ENCODE results near the gene UPK3BL1. TPM values are rescaled to one million over a fixed set of nuclear protein-coding genes. Genes with fewer than 3 reads are reported as not detected.

The UPK3BL1 gene
- total RNA-seq (2022; extraction: Qiagen RNA extraction; ENCODE audit: low read depth), result 5.6 to 14.5 TPM (median 11.7 TPM) in 5 replicates

GRCh38 chr7:102642691-102643090, at the start of gene UPK3BL1:
TSS of gene UPK3BL1 (minus strand) at chr7:102642791. CDS start at chr7:102642741, 50 bp downstream.

GRCh38 chr7:102671166-102671955, 28.8 kb upstream of the UPK3BL1 start, which contains the start of gene POLR2J2:
TSS of gene POLR2J2 (minus strand) at chr7:102671663. CDS start at chr7:102671601, 62 bp downstream.

GRCh38 chr7:102649924-102650323, 7.3 kb upstream of the UPK3BL1 start, which contains the start of gene SPDYE2B:
TSS of gene SPDYE2B (plus strand) at chr7:102650319. CDS start at chr7:102652349, 2,030 bp downstream.

GRCh38 chr7:102616507-102617125, 26.0 kb downstream of the UPK3BL1 start, which contains the start of gene RASA4:
TSS of gene RASA4 (minus strand) at chr7:102616756. CDS start at chr7:102616689, 67 bp downstream.

Other genes with a start within 250 kb of the UPK3BL1 start
- gene PRKRIP1, start 246.4 kb downstream of the UPK3BL1 start, total RNA-seq (2022; extraction: Qiagen RNA extraction; ENCODE audit: low read depth), result 18.0 to 24.4 TPM (median 22.2 TPM) in 5 replicates
- 17.7 to 38.1 TPM (median 37.1 TPM) in 5 replicates for gene ORAI2, start 209.2 kb downstream of the UPK3BL1 start, total RNA-seq (2022; extraction: Qiagen RNA extraction; ENCODE audit: low read depth)
- 8.2 to 13.5 TPM (median 10.7 TPM) in 5 replicates for gene ALKBH4, start 177.9 kb downstream of the UPK3BL1 start, total RNA-seq (2022; extraction: Qiagen RNA extraction; ENCODE audit: low read depth)
- 17.5 to 35.3 TPM (median 33.2 TPM) in 5 replicates for gene LRWD1, start 177.8 kb downstream of the UPK3BL1 start, total RNA-seq (2022; extraction: Qiagen RNA extraction; ENCODE audit: low read depth)
- 103 to 132 TPM (median 108 TPM) in 5 replicates for gene POLR2J, start 163.9 kb downstream of the UPK3BL1 start, total RNA-seq (2022; extraction: Qiagen RNA extraction; ENCODE audit: low read depth)
- gene RASA4B, start 125.0 kb downstream of the UPK3BL1 start, total RNA-seq (2022; extraction: Qiagen RNA extraction; ENCODE audit: low read depth), result 0.78 to 2.1 TPM (median 1.5 TPM) in 5 replicates
- gene UPK3BL2, start 99.1 kb downstream of the UPK3BL1 start, total RNA-seq (2022; extraction: Qiagen RNA extraction; ENCODE audit: low read depth), result 2.1 to 5.0 TPM (median 2.6 TPM) in 5 replicates
- gene SPDYE2, start 91.6 kb downstream of the UPK3BL1 start, total RNA-seq (2022; extraction: Qiagen RNA extraction; ENCODE audit: low read depth), result not detected in 5 replicates
- 17.4 to 50.4 TPM (median 26.3 TPM) in 5 replicates for gene POLR2J3, start 70.2 kb downstream of the UPK3BL1 start, total RNA-seq (2022; extraction: Qiagen RNA extraction; ENCODE audit: low read depth)
- 1.4 to 2.8 TPM (median 2.3 TPM) in 5 replicates for gene RASA4, start 26.0 kb downstream of the UPK3BL1 start, total RNA-seq (2022; extraction: Qiagen RNA extraction; ENCODE audit: low read depth)
- gene SPDYE2B, start 7.5 kb upstream of the UPK3BL1 start, total RNA-seq (2022; extraction: Qiagen RNA extraction; ENCODE audit: low read depth), result not detected in 5 replicates
- 0.26 to 0.89 TPM (median 0.36 TPM) in 4 of 5 replicates, not detected in the other for gene POLR2J2, start 28.9 kb upstream of the UPK3BL1 start, total RNA-seq (2022; extraction: Qiagen RNA extraction; ENCODE audit: low read depth)
- 5.6 to 8.5 TPM (median 7.4 TPM) in 5 replicates for gene FAM185A, start 106.2 kb upstream of the UPK3BL1 start, total RNA-seq (2022; extraction: Qiagen RNA extraction; ENCODE audit: low read depth)